ENCODE results near the gene WDFY3.
"Not testable (repeated sequence)": the region's sequence is repeated elsewhere in the genome, so short reads cannot be mapped to it uniquely, and the experiment has no call there.

Gene WDFY3

GRCh38 chr4:84849051-84849640 is 117.3 kb downstream of the WDFY3 start:
- no peak for DNase-seq

- DNase-seq = no peak
These were observed 118.1 kb downstream of the WDFY3 start for GRCh38 chr4:84848432-84848831.

DNA sequence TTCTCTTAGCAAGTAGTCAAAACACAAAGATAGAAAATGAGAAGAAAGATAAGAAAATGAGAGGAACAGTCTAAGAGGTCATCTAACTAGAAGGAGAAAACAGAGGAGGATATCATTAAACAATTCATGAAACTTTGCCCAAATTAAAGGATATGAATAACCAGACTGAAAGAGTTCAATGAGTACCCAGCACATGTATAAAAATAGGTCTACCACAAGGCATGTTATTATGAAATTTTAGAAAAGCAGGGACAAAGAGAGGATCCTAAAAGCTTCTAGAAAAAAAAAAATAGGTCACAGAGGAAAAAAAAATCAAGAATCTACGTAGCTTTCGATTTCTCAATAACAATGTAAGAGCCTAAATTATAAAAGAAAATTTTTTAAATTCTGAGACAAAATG is 118.5 kb downstream of the WDFY3 start:
- DNase-seq = no peak

DNA sequence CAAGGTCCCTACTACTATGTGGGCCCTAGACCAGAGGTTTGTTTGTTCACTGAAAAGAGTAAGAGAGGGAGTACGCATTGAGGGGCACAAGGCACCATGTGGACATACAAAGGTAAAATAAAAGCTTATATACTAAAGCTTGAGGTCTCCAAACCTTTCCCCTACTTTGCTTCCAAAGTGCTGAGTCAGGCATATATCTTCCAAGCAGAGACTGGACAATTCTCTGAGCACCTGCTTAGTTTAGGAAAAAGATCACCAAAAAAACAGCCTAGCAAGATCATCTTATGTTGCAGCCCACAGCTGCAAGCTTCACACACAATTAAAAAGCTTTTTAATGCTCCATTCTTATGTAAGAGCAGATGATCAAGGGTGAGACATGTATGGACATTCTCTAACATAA is 119.5 kb downstream of the WDFY3 start:
- no peak for DNase-seq

DNA sequence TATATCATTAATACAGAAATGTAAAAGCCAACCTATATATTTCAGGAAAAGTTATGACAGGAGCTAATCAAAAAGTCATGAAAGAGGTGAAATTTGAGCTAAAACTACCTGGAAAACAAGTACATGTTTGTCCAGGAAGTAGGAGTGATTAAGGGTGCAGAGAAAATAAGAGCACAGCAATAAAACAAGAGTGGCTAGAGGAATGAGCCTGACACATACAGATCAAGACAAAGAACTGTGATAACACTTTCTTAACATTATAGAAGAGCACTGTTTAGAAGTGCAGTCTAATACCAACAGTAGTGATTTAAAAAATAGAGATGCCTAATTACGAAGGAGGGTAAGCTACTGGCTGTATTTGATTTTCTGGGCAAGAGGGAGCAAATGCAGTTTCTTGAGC is 125.1 kb downstream of the WDFY3 start:
- no peak for DNase-seq

DNA sequence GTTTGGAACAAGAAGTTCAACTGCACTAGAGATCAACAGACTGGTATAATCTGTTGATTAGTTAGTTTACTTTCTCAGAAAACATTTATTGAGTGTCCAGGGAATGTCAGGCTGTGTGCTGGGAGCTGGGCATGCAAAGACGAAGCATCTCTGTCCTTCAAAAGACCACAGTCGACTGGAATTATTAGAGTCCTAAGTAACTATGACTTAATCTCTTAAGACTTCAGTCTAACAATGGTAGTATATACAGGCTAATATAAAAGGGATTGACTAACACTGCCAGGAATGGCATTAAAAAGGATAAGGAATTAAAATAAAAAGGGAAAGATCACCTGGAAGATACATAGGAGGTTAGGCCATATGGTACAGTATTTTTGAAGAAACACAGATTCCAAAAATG is 128.7 kb downstream of the WDFY3 start:
- no peak for DNase-seq

DNA sequence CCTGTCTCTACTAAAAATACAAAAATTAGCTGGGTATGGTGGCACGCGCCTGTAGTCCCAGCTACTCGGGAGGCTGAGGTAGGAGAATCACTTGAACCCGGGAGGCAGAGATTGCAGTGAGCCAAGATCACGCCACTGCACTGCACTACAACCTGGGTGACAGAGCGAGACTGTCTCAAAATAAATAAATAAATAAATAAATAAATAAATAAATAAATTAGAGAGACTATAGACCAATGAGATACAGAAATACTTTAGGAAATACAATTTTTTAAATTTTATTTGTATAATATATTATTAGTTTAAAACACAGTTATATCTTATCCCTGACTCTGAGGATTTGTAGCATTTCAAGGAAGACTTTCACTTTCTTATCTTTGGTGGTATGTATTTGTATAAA is 136.9 kb downstream of the WDFY3 start:
- not testable (repeated sequence) for DNase-seq

DNA sequence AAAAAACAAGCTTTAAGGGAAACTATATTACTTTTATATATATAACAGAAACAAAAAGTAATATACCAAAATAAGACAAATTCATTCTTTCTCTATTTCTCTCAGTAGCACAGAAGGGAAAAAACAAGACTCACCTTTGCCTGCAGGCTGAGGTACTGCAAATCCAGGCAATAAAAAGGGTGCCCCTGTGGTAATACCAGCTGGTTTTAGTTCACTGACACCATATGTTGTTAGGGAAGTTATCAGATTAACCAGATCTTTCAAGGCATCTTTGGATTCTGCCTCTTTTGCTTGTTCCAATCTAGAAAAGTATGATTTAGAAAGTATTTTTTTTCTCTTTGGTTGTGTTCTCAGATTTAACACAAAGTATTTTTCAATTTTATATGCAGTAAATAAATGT is 139.8 kb downstream of the WDFY3 start:
- DNase-seq = no peak

DNA sequence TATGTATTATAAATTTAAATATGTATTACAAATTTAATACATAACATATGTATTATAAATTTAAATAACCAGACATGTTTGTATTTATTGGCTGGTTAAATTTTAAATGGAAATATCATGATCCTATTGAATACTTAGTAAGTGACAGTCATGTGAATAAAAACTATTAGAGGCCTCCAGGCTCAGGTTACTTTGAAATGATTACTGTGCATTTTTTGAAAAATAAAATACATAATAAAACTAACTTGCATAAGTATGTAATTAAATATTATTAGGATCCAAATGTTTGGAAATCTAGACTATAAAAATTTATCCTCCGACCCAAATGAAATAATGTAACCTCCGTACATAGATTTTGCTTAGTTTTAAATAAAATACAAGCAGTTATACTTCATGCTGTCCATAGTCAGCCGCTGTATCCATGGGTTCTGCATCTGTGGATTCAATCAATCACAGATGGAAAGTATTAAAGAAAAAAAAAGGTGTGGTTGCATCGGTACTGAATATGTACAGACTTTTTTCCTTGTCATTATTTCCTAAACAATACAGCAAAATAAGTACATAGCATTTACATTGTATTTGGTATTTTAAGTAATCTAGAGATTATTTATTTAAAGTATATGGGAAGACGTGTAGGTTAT is 140.7 kb downstream of the WDFY3 start:
- no peak for DNase-seq

DNA sequence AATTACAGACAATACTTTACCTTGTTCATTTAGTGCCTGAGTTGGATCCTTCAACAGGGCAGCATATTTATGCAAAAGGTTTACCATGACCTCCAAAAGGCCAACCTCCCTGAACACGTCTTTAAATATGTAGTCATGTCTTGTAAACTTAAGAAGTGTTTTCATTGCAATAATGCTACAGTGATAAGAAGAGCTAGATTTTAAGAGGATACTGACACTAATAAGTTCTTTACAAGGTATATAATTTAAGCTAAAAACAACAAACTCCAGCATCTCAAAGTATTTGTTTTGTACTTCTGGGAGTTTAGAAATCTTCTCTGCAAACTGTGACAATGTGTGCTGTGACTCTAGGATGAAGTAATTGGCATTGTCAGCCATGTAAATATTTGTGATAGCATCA is 145.4 kb downstream of the WDFY3 start:
- no peak for DNase-seq

GRCh38 chr4:84814094-84814750 is 152.3 kb downstream of the WDFY3 start:
- DNase-seq = no peak

- no peak for DNase-seq
These were observed 156.5 kb downstream of the WDFY3 start for GRCh38 chr4:84809946-84810345.

DNA sequence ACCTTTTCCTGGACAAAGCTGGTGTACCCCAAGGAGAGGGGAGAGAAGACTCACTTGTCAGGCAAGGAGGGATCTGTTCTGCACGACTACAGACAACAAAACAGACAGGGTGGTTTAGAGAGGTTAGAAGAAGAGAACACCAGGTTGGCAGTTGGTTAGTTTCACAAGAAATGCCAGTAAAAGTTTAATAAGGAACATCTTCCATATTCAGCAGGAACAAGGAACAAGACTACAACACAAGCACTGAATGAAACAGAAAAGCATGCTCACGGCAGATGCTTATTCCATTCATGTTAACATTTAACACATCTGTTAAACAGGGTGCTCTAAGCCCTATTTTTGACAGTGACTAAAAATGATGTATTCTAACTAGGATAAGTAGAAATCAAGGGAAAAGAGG is 158.2 kb downstream of the WDFY3 start:
- no peak for DNase-seq

DNA sequence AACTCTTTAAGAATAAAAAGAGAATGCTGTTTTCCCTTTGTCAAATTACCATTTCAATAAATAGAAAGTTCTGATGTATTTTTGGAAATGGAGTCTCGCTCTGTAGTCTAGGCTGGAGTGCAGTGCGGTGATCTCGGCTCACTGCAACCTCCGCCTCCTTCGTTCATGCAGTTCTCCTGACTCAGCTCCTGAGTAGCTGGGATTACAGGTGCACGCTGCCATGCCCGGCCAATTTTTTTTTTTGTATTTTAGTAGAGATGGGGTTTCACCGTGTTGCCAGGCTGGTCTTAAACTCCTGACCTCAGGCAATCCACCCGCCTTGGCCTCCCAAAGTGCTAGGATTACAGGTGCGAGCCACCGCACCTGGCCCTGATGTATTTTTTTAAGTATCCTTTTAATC is 159.9 kb downstream of the WDFY3 start:
- not testable (repeated sequence) for DNase-seq

- DNase-seq = no peak
These were observed 162.4 kb downstream of the WDFY3 start for GRCh38 chr4:84804136-84804535.

DNA sequence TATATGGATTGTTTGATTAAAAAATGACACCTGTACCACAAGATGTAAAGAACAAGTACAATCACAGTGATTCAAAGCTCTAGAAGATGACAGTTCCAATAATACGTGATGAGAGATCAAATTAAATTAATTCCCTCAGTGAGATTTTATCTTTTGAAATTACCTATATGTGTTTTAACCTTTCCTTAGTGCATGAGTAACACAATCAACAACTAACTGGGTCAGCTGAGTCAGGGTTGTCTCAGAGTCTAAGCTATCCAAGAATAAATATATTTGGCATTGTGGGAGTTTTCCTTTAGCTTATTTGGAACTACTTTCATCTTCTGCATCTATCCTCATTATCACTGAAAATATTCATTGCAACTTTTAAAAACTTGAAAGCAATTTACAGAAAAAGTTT is 162.8 kb downstream of the WDFY3 start:
- no peak for DNase-seq

- DNase-seq = no peak
These were observed 163.4 kb downstream of the WDFY3 start for GRCh38 chr4:84803116-84803515.

GRCh38 chr4:84800256-84800655 is 166.2 kb downstream of the WDFY3 start:
- no peak for DNase-seq

DNA sequence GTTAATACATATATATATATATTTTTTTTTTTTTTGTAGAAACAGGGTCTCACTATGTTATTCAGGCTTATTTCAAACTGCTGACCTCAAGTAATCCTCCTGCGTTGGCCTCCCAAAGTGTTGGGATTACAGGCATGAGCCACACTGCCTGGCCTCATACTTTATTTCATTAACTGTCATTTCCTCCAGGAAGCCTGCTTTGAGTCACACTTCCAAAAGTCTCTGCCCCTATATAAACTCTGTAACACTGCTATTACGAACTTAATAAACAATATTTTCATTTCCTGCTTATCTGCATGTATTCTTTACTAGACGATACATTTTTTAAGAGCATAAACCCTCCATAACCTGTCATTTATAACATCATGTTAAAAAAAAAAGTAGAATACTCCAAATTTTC is 167.2 kb downstream of the WDFY3 start:
- DNase-seq = no peak

- no peak for DNase-seq
These were observed 170.1 kb downstream of the WDFY3 start for GRCh38 chr4:84796394-84796793.

DNA sequence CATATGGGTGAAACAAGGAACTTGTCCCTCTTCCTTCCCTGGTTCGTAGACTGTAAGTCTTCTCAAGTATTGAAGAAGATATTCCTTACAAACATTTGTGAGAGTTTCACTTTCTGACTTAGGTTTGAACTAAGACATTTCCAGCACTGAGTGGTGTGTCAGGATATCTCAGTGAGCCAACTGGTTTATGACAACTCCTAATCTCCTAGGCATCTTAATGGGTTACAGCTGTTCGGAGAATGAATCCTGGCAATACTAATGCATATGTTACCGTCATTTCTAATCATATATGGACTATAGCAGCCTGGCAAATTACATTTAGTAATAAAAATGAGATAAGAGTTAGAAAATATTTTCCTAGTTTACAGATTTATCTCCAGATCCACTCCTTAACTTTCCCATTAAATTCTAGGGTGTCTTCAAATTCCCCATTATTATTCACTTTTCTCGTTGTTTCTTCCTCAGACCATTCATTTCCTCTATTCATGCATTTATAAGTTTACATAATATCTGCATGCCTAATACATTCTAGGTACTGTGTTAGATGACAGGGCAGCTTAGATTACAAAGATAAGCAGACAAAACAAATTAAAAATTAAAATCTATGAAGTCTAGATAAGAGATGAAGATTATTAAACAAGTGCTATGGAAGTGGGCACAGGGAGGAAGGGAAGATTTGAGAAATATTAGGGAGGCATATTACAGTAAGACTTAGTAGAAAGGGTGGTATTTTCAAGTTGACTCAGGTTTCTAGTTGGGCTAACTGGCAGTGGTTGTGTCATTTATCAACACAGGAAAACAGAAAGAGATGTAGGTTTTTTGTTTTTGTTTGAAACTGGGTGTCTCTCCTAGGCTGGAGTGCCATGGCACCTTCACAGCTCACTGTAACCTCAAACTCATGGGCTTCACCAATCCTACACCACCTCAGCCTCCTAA is 173.9 kb downstream of the WDFY3 start:
- DNase-seq = no peak

GRCh38 chr4:84790769-84791565 is 175.5 kb downstream of the WDFY3 start:
- no peak for DNase-seq

DNA sequence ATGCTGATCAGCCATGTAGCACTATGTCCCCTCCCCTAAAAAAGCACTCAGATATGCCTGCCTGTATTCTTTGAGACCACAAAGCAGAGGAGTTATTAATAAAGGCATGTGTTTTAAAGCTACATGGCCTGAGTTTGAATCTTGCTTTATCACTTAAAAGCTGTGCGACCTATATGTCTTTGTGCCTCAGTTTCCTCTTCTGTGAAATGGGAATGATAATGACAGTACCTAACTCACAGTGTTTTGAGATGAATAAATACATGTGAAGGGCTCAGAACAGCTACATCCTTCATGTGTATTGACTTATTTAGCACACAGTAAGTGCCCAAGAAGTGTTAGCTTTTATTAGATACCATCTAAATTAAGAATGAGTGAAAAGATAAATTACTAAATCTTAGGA is 180.0 kb downstream of the WDFY3 start:
- DNase-seq = no peak

Data from GOT3 (cell line).